Dermis microvascular lymphatic vessel endothelial cell (primary cell): ENCODE results near the gene STBD1. TPM values are rescaled to one million over a fixed set of nuclear protein-coding genes. Genes with fewer than 3 reads are reported as not detected.
"Not testable (repeated sequence)": the region's sequence is repeated elsewhere in the genome, so short reads cannot be mapped to it uniquely, and the experiment has no call there.

Source experiments
- DNase-seq, 2 donors: peaks; one replicate each; pipeline versions ENCODE4 v3.0.0 to v3.0.0-alpha.2; 2010; ENCODE audit warnings: low read depth in 2 of 2
- total RNA-seq: library from RNA; depleted of rRNA; stranded (reverse); fragments of >200 nt; gene quantifications from 2 replicates; pipeline ENCODE4 v1.2.1, GENCODE V29; 2014

The STBD1 gene
- total RNA-seq, 1 donor from 2014 or later = 1.9 TPM

DNA sequence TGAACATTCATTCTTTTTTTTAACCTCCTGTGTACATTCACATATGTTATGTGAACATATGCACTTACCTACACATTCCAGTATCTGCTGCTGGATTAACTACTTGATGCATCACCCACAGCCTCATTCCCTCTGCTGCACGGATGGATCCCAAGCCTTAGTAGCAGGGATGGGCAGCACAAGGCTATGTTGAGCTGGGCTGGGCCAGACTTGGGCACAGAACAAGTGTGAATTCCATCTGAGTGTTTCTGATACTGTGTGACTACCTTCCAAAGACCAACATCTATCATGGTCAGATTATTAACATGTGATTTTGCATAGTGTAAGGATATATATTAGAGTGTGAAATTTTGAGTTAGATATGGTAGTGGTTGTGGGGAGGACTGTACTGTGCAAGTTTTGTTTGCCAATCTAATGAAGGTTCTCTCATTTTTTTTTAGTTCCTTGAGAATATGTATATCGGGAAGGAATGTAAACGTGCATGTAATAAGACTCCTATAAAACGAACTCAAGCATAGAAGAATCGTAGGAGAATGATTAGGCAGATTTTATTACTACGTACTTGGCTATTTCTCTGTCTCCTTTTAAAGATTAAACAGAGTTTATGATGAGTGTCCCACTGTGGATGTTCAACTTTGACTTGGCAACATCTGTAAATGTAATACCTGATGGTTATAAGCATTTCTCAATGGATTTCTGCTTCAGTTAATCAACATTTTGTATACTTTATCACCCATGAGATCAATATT lies 23.4 kb upstream of the STBD1 start:
- no peak for DNase-seq

DNA sequence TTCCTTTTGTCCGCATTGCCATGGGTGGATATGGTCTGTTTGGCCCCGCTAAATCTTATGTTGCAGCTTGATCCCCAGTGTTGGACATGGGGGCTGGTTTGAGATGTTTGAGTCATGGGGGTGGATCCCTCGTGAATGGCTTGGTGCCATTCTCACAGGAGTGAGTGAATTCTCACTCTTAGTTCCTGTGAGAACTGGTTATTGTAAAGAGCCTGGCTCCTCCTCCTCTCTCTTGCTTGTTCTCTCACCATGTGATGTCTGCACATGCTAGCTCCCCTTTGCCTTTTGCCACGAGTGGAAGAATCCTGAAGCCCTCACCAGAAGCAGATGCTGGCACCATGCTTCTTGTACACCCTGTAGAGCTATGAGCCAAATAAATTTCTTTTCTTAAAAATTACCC lies 22.6 kb upstream of the STBD1 start:
- no peak for DNase-seq

DNA sequence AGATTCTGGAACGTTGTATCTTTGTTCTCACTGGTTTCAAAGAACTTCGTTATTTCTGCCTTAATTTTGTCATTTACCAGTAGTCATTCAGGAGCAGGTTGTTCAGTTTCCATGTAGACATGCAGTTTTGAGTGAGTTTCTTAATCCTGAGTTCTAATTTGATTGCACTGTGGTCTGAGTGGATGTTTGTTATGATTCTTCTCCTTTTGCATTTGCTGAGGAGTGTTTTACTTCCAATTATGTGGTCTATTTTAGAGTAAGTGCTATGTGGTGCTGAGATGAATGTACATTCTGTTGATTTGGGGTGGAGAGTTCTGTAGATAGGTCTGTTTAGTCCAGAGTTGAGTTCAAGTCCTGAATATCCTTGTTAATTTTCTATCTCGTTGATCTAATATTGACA lies 18.7 kb upstream of the STBD1 start:
- DNase-seq = not testable (repeated sequence)

DNA sequence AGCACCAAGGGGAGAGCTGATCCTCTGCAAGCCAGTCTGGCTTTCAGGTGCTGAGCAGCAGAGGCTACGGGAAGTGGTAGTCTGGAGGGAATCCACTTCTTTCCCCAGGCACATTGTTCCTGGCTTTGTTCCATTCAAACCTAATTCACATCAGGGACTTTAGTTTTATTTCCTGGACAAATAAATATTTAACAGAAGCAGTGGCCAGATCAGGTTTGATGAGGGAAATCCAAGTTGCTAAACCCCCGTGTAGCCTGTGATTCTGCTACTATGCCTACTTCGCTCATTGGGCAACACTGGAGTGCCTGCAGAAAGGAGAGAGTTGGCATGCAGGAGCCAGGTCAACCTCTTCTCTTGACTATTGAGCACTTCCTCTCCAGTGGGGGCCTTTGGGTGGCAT lies 13.8 kb upstream of the STBD1 start:
- DNase-seq = no peak

DNA sequence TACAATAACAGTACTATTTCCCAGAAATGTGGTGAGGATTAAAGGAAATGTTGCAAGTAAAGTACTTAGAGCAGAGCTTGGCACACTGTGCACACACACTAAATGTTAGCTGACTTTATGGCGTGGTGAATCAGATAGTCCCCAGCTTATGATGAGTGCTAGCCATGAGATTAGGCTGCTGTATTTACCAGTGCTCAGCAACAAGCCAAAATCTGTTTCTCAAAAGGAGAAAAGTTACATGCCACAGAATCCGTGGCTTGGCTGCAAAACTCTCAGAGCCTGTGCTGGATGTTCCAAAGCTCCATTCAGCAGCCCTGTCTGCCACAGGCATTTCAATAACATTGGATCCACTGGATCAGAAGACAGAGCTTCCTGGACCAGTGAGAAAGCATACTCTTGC lies 12.8 kb upstream of the STBD1 start:
- no peak for DNase-seq

DNA sequence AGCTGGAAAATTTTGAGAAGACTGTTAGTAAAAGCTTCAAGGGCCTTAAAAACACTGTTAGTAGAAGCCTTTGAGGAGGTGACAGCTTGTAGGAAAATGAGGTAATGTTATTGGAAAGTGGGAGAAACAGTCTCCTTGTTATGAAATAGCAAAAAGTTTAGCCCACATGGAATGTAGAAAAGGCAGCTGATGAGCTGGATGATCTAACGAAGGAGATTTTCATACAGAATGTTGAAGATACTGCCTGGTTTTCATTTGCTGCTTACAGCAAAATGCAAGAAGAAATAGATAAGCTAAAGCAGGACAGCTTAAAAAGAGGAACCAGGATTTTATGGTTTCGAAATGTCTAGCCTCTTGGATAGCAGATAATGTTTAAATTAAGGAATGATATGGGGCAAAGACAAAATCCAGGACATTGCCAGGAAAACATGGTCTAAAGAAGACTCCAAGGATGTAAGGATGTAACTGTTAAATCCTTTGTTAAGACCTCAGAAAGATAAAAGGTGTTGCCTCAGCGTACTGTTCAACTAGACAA lies 10.2 kb upstream of the STBD1 start:
- DNase-seq = no peak

DNA sequence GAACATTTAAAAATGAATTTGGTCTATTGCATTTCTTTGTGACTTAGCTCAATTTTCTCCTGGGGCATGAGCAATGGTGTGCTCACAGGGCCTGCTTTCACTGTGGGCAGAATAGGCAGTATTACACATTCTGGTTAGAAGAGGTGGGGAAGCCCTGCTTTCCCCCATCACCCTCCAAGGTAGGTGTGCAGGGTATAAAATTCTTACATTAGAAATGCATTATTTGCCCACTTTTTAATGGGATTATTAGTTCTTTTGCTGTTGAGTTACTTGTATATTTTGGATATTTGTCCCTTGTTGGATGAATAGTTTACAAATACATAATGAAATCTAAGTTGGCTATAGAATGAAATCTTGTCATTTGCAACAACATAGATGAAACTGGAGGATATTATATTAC lies 8.3 kb upstream of the STBD1 start:
- DNase-seq = no peak

DNA sequence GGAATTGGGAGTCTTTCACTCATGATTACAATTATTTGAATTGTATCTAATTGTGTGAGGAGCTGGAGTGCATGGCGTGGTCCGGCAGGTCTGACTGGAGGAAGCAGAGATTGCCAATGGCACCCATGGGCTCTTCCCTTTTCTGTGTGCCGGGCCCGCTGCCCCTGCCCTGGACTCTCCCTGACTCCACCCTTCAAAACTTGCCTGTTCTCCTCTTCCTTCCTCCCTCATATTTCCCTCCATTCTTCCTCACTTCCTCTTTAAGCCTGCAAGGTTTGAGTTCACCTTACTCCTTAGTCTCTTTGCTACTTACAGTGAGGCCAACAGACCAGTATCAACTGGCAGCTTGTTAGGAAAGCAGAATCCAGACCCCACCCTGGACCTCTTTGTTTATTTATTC lies 6.5 kb upstream of the STBD1 start:
- DNase-seq = no peak

DNA sequence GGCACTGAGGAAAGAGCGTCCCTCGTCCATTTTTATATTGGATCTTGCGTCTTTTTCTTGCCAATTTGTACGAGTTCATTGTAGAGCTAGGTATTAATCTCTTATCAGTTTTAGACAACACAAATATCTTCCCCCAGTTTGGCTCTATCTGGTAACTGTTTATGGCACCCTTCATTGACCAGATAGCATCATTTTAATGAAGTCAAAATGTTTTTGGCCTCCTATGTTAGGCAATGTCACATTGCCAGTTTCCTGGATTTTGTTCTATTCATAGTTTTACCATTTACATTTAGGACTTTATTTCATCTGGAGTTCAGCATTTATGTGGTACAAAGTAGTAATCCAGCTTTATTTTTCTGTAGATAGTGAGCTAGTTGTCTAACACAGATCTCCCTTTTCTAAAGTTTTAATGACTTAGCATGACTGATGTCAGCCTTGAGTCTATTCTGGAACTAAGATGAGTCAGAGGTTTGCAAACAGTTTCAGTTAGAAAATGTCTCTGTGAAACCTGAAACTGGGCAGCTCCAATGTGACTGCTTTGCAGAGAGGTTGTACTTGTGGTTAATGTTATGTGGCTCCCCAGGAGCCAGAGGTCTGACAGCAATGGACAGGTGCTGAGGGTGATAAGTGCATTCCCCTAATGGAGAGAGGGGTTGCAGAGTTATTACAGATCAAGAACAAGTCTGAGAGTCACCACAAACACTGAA lies 5.3 kb upstream of the STBD1 start:
- DNase-seq = no peak

DNA sequence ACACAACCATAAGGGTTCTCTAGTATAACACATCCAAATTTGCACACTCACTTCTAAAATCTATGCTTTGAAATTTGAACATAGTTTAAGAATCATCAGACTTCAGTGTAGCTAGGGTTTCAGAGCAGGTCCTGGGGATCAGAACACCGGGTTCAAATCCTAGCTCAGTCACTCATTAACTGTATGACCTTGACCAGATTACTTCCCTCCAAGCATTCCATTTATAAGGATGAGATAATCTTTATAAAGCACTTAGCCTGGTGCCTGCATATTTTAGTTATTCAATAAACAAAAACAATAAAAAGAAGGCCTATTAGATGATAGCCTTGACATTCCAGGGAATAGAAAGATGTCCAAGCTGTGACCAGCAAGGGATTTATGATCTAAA lies 4.8 kb upstream of the STBD1 start:
- no peak for DNase-seq

DNA sequence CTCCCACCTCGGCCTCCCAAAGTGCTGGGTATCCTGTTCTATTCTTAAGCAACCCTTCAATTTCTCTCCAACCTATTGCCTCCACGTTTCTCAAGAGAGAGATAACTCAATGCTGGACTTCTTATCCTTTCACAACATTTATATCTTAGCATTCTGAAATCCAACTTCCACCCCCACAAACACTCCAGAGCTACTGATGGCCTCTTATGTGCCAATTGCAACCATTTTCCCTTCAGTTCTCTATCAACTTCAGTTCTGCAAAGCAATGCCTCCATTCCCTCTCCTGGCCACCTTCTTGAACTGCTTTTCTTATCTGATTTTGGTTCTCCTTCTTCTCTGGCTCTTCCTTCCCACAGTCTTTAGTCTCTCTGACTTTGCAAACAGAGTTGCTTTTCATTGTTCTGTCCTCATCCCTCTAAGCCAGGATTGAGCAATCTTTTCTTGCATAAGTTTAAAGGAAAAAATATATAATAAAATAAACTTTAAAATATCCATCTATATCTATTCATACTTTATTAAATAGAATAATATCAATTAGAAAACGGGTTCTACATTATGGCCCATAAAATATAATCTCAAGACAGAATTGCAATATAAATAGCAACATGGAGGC lies 3.6 kb upstream of the STBD1 start:
- DNase-seq = no peak

DNA sequence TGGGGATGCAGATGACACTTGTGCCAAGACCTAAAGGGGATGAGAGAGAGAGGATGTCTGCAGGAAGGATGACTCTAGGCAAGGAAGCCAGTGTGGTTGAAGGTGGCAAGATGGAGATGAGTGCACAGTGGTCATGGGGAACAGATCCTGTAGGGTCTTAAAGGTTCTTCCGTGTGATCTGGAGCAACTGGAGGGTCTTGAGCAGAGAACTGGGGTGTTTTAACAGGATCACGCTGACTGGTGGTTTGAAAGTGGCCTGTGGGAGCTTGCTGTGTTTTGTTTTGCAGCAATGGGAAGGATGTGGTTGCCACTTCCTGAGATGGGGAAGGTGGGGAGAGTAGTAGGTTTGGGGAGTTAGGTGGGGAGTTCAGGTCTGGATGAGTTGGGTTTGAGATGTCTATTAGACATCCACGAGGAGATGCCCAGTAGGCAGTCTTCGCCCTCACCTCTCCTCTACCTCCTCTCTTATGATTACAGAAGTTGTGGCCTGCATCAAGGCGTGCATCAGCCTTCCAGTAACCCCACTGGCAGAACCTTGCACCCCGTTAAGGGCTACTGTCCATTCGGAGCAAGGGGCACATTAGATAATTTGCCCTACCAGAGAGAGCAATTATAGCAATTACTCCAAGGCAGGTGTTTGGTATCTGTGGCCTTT lies 1.4 kb upstream of the STBD1 start:
- DNase-seq = no peak

DNA sequence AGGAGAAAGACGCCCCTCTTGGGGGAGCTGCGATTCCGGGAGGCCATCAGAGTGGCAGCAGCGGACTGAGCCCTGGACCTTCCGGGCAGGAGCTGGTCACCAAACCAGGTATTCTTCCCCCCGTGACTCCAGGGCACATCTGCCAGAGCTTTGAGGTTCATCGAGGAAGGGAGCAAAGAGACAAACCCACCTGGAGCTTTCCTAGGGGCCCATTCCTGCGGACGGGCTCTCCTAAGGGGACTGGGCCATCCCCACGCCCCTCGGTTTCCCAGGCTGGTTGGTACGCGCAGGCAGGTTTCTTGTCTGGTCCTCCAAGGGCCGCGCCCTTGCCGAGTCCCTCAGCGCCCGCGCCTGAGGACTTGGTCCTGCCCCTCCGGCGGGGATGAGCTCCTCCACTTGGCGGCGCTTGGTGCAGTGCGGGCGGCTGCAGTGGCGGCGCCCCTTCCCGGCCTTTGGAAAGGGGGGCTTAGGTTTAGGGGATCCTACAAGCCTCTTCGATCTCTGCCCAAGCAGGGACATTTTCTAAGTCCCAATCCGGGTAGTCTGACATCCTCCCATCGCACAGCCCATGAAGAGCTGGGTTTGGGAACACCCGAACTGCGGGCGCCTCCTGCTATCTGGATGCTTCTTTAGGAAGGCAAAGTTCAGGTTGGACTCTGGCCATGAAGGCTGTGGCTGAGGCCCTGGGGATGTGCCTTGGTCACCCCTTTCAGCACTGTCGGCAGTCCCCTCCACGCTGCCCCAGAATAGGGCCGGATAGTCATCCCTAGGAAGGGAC lies 538 bp downstream of the STBD1 start:
- DNase-seq = peak in 1 of 2 donors; percentile 21

DNA sequence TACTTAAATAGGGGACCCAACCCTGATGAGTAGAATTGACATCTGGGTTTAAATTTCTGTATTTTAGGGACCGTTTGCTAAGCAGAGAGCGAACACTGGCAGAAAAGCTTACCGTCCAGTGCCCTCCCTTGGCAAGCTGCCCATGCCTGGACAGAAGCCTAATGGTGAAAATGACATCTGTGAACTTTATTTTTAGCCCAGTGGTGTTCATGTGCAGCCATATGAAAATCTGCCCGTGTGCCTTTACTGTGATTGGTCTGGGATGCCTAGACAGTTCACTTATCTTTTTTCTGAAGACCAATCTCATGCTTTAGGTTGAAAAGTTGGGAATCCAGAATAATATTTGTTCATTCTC lies 1.1 kb downstream of the STBD1 start:
- no peak for DNase-seq

DNA sequence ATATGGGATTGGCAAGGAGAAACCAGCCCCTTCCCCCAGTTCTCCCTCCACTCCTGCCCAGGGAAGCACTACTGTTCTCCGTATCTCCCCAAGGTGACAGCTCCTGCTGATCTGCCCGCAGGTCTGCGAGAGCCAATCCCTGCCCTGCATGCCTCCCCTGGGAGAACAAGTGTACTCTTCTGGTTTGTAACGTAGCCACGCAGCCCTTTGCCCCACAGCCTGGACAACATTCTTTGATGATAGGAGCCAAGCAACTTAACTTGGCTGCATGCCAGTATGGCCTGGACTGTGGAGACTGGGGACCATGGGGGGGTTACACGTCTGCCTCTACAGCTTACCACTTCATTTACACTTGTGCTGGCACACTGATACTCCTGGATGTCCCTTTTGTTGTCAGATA lies 2.0 kb downstream of the STBD1 start:
- no peak for DNase-seq

DNA sequence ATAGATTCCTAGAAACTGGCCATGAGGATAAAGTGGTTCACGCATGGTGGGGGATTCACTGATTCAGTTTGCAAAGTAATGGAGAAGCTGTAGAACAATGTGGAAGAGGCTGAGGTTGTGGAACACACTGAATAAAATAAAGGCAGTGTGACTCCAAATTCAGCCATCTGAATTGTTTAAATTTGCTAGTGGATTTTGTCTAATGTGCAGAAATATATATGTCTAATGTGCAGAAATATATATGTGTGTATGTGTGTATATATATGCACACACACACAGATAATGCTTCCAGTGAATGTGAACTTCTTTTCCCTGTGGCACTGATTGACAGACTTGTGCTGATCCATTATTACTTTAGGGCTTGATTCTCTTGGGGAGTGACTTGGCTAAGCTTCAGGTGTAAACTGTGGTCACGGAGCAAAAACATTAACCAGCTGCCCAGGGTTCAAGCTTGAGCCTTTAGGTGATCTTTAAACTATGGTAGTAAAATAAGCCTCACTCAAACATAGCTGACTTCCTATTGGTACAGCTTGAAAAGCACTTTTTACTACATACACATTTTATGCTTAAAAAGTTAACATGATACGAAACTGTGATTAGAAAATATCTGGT lies 3.5 kb downstream of the STBD1 start:
- DNase-seq = no peak

DNA sequence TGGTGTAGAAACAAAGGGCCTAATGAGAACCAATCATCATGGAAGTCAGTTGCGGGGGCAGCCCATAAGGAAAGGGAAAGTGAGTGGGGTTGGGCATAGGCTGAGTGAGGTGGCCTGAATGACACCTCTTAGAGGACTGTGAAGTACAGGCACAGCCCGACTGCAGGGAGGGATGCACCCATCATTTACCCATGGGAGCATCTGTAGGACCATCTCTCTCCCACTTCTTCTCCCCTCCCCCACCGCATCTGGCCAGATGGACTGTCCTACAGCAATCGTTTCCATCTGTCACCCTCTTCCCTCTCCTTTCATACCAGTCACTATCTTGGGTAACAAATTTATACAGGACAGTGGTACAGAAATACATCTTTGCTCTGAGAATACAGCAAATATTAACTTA lies 4.2 kb downstream of the STBD1 start:
- no peak for DNase-seq

DNA sequence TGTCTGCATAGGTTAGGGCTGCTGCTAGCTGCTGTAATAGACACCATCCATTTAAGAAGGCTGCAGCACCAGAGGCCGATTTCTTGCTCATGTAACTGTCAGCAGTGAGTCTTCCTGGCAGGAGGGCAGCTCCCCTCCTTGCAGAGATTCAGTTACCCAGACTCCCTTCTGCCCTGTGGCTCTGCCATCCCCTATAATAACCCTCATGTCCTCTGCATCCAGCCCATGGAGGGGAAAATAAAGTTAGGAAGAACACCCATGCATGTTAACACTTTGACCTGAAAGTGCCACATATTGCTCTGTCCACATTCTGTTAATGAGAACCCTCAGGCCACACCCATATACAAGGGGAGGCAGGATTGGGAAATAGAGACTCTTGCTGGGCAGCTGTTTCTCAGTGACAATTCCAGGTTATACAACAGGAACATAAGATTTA lies 5.4 kb downstream of the STBD1 start:
- no peak for DNase-seq

DNA sequence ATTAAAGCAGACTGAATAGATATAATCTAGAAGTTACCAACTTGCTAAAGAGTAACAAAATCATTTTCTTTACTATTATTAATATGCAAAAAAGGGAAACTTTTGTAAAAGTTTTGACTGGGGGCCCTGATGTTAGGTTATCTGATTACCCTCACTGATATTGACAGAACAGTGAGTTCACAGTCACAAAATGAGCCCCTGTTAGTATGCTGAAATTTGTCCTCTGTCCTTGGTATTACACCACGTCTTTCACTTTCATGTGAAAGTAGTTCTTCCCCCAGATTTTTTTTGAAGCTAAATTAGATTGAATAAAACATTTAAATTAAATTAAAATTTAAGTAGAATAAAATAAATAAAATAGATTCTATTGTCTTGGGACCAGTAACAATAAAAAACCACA lies 5.9 kb downstream of the STBD1 start:
- no peak for DNase-seq

DNA sequence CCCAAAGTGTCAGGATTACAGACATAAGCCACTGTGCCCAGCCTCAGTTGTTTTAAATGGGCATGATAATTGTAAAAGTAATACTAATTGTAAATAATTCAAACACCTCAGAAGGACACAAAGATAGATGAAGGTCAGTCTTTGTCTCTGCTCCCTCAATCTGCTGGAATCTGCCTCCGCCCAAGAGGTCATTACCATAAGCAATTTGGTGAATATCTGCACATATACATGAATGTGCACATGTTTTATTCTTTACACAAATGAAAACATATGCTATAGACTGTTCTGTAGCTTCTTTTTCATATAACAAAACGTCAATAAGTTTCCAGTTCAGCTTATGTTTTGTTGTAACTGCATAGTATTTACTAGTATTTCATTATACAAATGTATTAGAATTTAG lies 7.0 kb downstream of the STBD1 start:
- no peak for DNase-seq
